Left ventricle myocardium inferior (tissue), 1 donor: ENCODE data around the gene UNC5B. TPM values are rescaled to one million over a fixed set of nuclear protein-coding genes. Genes with fewer than 3 reads are reported as not detected.

Experiments used
- DNase-seq: peaks from one replicate; pipeline ENCODE4 v3.0.0-alpha.2; 2020
- H3K27ac ChIP-seq: fragments of 200-600 bp; replicated peaks from 2 replicates; pipeline ENCODE4 v1.8.0; 2021
- H3K27me3 ChIP-seq: fragments of 200-600 bp; 2 replicates; pipeline ENCODE4 v1.8.0; 2021; ENCODE audit warnings: low read depth
- H3K36me3 ChIP-seq: fragments of 200-600 bp; 2 replicates; pipeline ENCODE4 v1.8.0; 2021
- H3K4me1 ChIP-seq: fragments of 200-600 bp; 2 replicates; pipeline ENCODE4 v1.8.0; 2021
- H3K4me3 ChIP-seq: fragments of 200-600 bp; 2 replicates; pipeline ENCODE4 v1.8.0; 2021; ENCODE audit warnings: mild to moderate bottlenecking, moderate library complexity
- H3K9me3 ChIP-seq: fragments of 200-600 bp; replicated peaks from 2 replicates; pipeline ENCODE4 v1.8.0; 2021
- intact Hi-C: fragments of 100-400 bp; cut with micrococcal nuclease; formaldehyde crosslinking; loops from one replicate; pipeline ENCODE4 v1.11.0; 2022
- total RNA-seq: library from RNA; stranded (reverse); fragmentation: NEBNext Ultra II Directional; extraction: Animal tissue kit (Norgen Biotek cat#: 25700); gene quantifications from one replicate; pipeline ENCODE4 v1.2.1, GENCODE V29; 2021
- TF ChIP-seq, protein P1 (sequence below): fragments of 200-600 bp; IDR thresholded peaks from 2 replicates; pipeline ENCODE4 v1.8.0; 2021; ENCODE audit warnings: antibody characterized with exemption, mild to moderate bottlenecking, borderline replicate concordance
- donor health status: DM: no; HTN: yes; CAD: no; lungs with severe emphysema.

The UNC5B gene
- total RNA-seq, 1 donor from 2014 or later, result 15.6 TPM

- no peaks in the 10 kb centered on the region for H3K4me1 ChIP-seq
- intact Hi-C loops, result no loop called here
- no peak for DNase-seq
- H3K4me3 ChIP-seq, result no peak overlapping the region
- no peaks in the 10 kb centered on the region for H3K36me3 ChIP-seq
- H3K27me3 ChIP-seq, result no peaks in the 10 kb centered on the region
- no peak overlapping the region for H3K27ac ChIP-seq
- no peaks in the 10 kb centered on the region for H3K9me3 ChIP-seq
- TF ChIP-seq, protein P1, sequence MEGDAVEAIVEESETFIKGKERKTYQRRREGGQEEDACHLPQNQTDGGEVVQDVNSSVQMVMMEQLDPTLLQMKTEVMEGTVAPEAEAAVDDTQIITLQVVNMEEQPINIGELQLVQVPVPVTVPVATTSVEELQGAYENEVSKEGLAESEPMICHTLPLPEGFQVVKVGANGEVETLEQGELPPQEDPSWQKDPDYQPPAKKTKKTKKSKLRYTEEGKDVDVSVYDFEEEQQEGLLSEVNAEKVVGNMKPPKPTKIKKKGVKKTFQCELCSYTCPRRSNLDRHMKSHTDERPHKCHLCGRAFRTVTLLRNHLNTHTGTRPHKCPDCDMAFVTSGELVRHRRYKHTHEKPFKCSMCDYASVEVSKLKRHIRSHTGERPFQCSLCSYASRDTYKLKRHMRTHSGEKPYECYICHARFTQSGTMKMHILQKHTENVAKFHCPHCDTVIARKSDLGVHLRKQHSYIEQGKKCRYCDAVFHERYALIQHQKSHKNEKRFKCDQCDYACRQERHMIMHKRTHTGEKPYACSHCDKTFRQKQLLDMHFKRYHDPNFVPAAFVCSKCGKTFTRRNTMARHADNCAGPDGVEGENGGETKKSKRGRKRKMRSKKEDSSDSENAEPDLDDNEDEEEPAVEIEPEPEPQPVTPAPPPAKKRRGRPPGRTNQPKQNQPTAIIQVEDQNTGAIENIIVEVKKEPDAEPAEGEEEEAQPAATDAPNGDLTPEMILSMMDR, result no peak
These were observed 133.3 kb downstream of the UNC5B start for GRCh38 chr10:71345694-71346093.

DNA sequence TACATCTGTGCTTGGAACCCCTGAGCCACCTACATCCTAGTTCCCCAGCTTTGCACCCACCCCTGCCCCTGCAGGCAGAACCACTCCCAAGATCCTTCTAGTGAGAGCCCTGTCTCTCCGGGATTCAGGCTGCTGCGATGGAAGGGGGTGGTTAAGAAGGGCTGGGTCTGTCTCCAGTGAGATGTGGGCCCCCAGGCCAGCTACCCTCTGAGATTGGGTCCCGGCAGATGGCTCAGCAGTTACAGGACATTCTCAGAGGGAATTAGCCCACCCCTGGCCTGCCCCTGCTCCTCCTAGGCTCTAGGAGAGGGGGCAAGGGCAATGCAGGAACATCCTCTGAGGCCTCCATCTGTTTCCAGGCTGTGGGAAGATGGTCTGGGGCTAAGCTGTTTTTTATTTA is 134.4 kb downstream of the UNC5B start:
- no peaks in the 10 kb centered on the region for H3K36me3 ChIP-seq
- H3K27ac ChIP-seq, result no peak overlapping the region
- H3K4me1 ChIP-seq, result no peaks in the 10 kb centered on the region
- TF ChIP-seq, protein P1, result no peak
- no peak overlapping the region for H3K4me3 ChIP-seq
- no peaks in the 10 kb centered on the region for H3K9me3 ChIP-seq
- intact Hi-C loops, result no loop called here
- no peak for DNase-seq
- H3K27me3 ChIP-seq, result no peaks in the 10 kb centered on the region

- peaks cover 6% of the 10 kb centered on the region for H3K36me3 ChIP-seq
- no peak for DNase-seq
- no peaks in the 10 kb centered on the region for H3K4me1 ChIP-seq
- no peaks in the 10 kb centered on the region for H3K27me3 ChIP-seq
- H3K4me3 ChIP-seq, result no peak overlapping the region
- no peaks in the 10 kb centered on the region for H3K9me3 ChIP-seq
- H3K27ac ChIP-seq, result no peak overlapping the region
- TF ChIP-seq, protein P1, result no peak
- intact Hi-C loops, result no loop called here
These were observed 135.4 kb downstream of the UNC5B start for GRCh38 chr10:71347587-71348395.

DNA sequence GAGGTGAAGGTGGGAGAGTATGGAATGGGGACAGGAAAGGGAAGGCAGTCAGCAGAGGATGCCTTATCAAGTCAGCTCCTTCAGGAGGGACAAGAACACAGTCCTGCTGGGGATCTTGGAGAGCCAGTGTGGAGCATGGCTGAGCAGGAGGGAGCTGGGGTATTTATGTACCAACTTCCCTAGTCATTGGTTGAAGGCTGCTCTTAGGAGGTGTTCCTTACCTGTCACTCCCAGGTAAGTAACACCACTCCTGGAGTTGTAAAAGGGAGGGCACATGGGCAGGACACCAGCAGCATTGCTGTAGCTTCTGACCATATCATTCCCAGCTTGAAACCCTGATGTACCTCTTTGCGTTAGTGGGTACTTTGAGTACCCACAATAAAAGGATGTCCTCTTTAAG is 136.5 kb downstream of the UNC5B start:
- Histone ChIP-seq H3K9me3 (no peaks in the 10 kb centered on the region), H3K27me3 (no peaks in the 10 kb centered on the region), H3K4me1 (no peaks in the 10 kb centered on the region), H3K36me3 (peaks cover 6% of the 10 kb centered on the region), H3K27ac (no peak overlapping the region), H3K4me3 (no peak overlapping the region)
- no peak for DNase-seq
- TF ChIP-seq, protein P1, result no peak
- intact Hi-C loops, result no loop called here

GRCh38 chr10:71349406-71349805 is 137.0 kb downstream of the UNC5B start:
- TF ChIP-seq, protein P1, result no peak
- Histone ChIP-seq H3K27ac (no peak overlapping the region), H3K4me1 (no peaks in the 10 kb centered on the region), H3K27me3 (no peaks in the 10 kb centered on the region), H3K4me3 (no peak overlapping the region), H3K36me3 (peaks cover 6% of the 10 kb centered on the region), H3K9me3 (no peaks in the 10 kb centered on the region)
- no peak for DNase-seq
- intact Hi-C loops, result no loop called here
